SK-N-SH (cell line): ENCODE results near the gene EIF5A. TPM values are rescaled to one million over a fixed set of nuclear protein-coding genes. Genes with fewer than 3 reads are reported as not detected.

Experiments
- CTCF ChIA-PET: fragments of 300-600, 350-600 bp; formaldehyde crosslinking; extraction: SDS; loops from one replicate; lab custom pipeline; 2021; lab: Yijun Ruan, JAX
- POLR2A ChIA-PET: fragments of 350-600 bp; sonication (Branson Sonifier 250); formaldehyde crosslinking; extraction: SDS; loops from one replicate; lab custom pipeline; 2020; ENCODE audit warnings: antibody characterized with exemption, inconsistent platforms; lab: Yijun Ruan, JAX
- DNase-seq: peaks from one replicate; pipeline ENCODE4 v3.0.0; 2012
- H2AFZ ChIP-seq: fragments of 200-600 bp; sonication (generic); 2 replicates; pipeline ENCODE4 v1.8.1; 2016; ENCODE audit warnings: antibody characterized with exemption, mild to moderate bottlenecking, low read depth
- H3F3A ChIP-seq: fragments of 200-600 bp; sonication (generic); replicated peaks from 2 replicates; pipeline ENCODE3; 2016; ENCODE audit warnings: antibody characterized with exemption, mild to moderate bottlenecking; ENCODE audit not compliant: insufficient read depth
- H3K27ac ChIP-seq, 2 experiments: fragments of 200-500 bp in 1 of 2; fragments of 200-600 bp in 1 of 2; sonication (Bioruptor generic) in 1 of 2; sonication (generic), shearing (Covaris generic) in 1 of 2; 2 replicates each; pipeline versions ENCODE4 v1.5.1 to v1.6.1; 2014 to 2016; ENCODE audit warnings: low read depth in 2 of 2, inconsistent platforms in 1 of 2, low read length in 1 of 2, mild to moderate bottlenecking in 1 of 2, mixed read lengths in 1 of 2
- H3K27me3 ChIP-seq: fragments of 200-600 bp; sonication (generic), shearing (Covaris generic); 2 replicates; pipeline ENCODE4 v1.6.1; 2016; ENCODE audit warnings: mixed run types; ENCODE audit not compliant: insufficient read depth
- H3K36me3 ChIP-seq, 2 experiments: fragments of 200-500 bp in 1 of 2; fragments of 200-600 bp in 1 of 2; sonication (Bioruptor generic) in 1 of 2; sonication (generic) in 1 of 2; replicated peaks in 1 of 2; 2 replicates each; pipeline versions ENCODE3 to v1.5.1; 2014 to 2016; ENCODE audit warnings: low read length in 1 of 2, mild to moderate bottlenecking in 1 of 2; ENCODE audit not compliant: insufficient read depth in 2 of 2, control insufficient read depth in 1 of 2
- H3K4me1 ChIP-seq, 2 experiments: fragments of 200-500 bp in 1 of 2; fragments of 200-600 bp in 1 of 2; sonication (Bioruptor generic) in 1 of 2; sonication (generic), shearing (Covaris generic) in 1 of 2; 2 replicates each; pipeline versions ENCODE4 v1.5.1 to v1.6.1; 2014 to 2016; ENCODE audit warnings: low read depth in 1 of 2, low read length in 1 of 2, mixed run types in 1 of 2; ENCODE audit not compliant: insufficient read depth in 2 of 2, control insufficient read depth in 1 of 2
- H3K4me2 ChIP-seq: fragments of 200-600 bp; sonication (generic), shearing (Covaris generic); 2 replicates; pipeline ENCODE4 v1.6.1; 2017; ENCODE audit warnings: mixed run types
- H3K4me3 ChIP-seq, 2 experiments: fragments of 200-500 bp in 1 of 2; fragments of 200-600 bp in 1 of 2; sonication (Bioruptor generic) in 1 of 2; sonication (generic), shearing (Covaris generic) in 1 of 2; 2 replicates each; pipeline versions ENCODE4 v1.5.1 to v1.8.1; 2014 to 2016; ENCODE audit warnings: low read depth in 2 of 2, inconsistent platforms in 1 of 2, low read length in 1 of 2, mild to moderate bottlenecking in 1 of 2, mixed read lengths in 1 of 2, moderate library complexity in 1 of 2
- H3K79me2 ChIP-seq: fragments of 200-600 bp; sonication (generic); 2 replicates; pipeline ENCODE4 v1.8.1; 2017; ENCODE audit warnings: mild to moderate bottlenecking; ENCODE audit not compliant: insufficient read depth
- H3K9ac ChIP-seq: fragments of 200-600 bp; sonication (generic); 2 replicates; pipeline ENCODE4 v1.6.1; 2017; ENCODE audit warnings: mixed run types
- H3K9me2 ChIP-seq: fragments of 200-600 bp; sonication (generic); 2 replicates; pipeline ENCODE4 v1.6.1; 2017; ENCODE audit warnings: mixed run types
- H3K9me3 ChIP-seq: fragments of 200-600 bp; sonication (generic); 2 replicates; pipeline ENCODE4 v1.6.1; 2017; ENCODE audit warnings: mixed run types, mild to moderate bottlenecking, moderate library complexity
- H4K20me1 ChIP-seq: fragments of 200-600 bp; sonication (generic); 2 replicates; pipeline ENCODE4 v1.6.1; 2017; ENCODE audit warnings: mild to moderate bottlenecking, mixed run types; ENCODE audit not compliant: insufficient read depth
- ELF1 ChIP-seq: IDR thresholded peaks from 2 replicates; pipeline ENCODE4 v1.4.0; 2012
- FOSL2 ChIP-seq: IDR thresholded peaks from 2 replicates; pipeline ENCODE4 v1.4.0; 2012; ENCODE audit warnings: low read depth, mild to moderate bottlenecking, moderate library complexity, borderline replicate concordance
- GABPA ChIP-seq: IDR thresholded peaks from 2 replicates; pipeline ENCODE4 v1.4.0; 2012; ENCODE audit warnings: low read depth, mild to moderate bottlenecking
- JUND ChIP-seq: IDR thresholded peaks from 2 replicates; pipeline ENCODE4 v1.4.0; 2012
- MAX ChIP-seq: IDR thresholded peaks from 2 replicates; pipeline ENCODE4 v1.4.0; 2012; ENCODE audit warnings: low read depth
- MXI1 ChIP-seq: IDR thresholded peaks from 2 replicates; pipeline ENCODE4 v1.6.1; 2012; ENCODE audit warnings: mild to moderate bottlenecking, low read depth, low read length, improper control_type of control experiment
- NRF1 ChIP-seq: IDR thresholded peaks from 2 replicates; pipeline ENCODE4 v1.6.1; 2012; ENCODE audit warnings: low read depth, mild to moderate bottlenecking, low read length
- POLR2AphosphoS5 ChIP-seq: IDR thresholded peaks from 2 replicates; pipeline ENCODE4 v1.6.1; 2012; ENCODE audit warnings: low read depth, low read length
- RXRA ChIP-seq: IDR thresholded peaks from 2 replicates; pipeline ENCODE4 v1.4.0; 2012; ENCODE audit warnings: low read depth, mild to moderate bottlenecking, borderline replicate concordance
- SIN3A ChIP-seq: IDR thresholded peaks from 2 replicates; pipeline ENCODE4 v1.6.1; 2012; ENCODE audit warnings: low read depth, mild to moderate bottlenecking, low read length, moderate library complexity, borderline replicate concordance
- SMC3 ChIP-seq: IDR thresholded peaks from 2 replicates; pipeline ENCODE4 v1.6.1; 2012; ENCODE audit warnings: low read depth, low read length, improper control_type of control experiment
- TAF1 ChIP-seq: IDR thresholded peaks from 2 replicates; pipeline ENCODE4 v1.6.1; 2012; ENCODE audit warnings: low read depth, mild to moderate bottlenecking, low read length, moderate library complexity, borderline replicate concordance
- WGBS: methylation state at CpG from one replicate; pipeline ENCODE4 v1.1.6; 2017; ENCODE audit warnings: low lambda C conversion rate; 5-methylcytosine and 5-hydroxymethylcytosine counted together
- polyA plus RNA-seq, 3 experiments: library from polyadenylated mRNA; depleted of rRNA; stranded (reverse); fragments of >200 nt; gene quantifications; 2 replicates each; pipeline ENCODE4 v1.2.3, GENCODE V29; 2012
- TF ChIP-seq, protein P1 (sequence below): fragments of 200-600 bp; sonication (generic); IDR thresholded peaks from 2 replicates; pipeline ENCODE4 v1.6.1; 2017; ENCODE audit warnings: antibody characterized with exemption, mild to moderate bottlenecking, moderate library complexity

The EIF5A gene
- polyA plus RNA-seq (2012; rRNA removed): 711 and 971 TPM in 2 replicates
- polyA plus RNA-seq (2012; cell fraction: cytosol; rRNA removed): 580 and 792 TPM in 2 replicates
- 284 and 445 TPM in 2 replicates for polyA plus RNA-seq (2012; cell fraction: nucleus; rRNA removed)

GRCh38 chr17:7306911-7307685 lies at the start of gene EIF5A:
TSS of gene EIF5A (plus strand) at chr17:7307628. CDS start at chr17:7309636, 2,008 bp downstream.
- CTCF ChIA-PET: no interaction called here
- DNase-seq: peak; percentile 99
- POLR2A ChIA-PET: interaction anchor here (0.6 kb wide), 1 partner anchor 73 kb away, joined by 3 read pairs; no protein-coding TSS in a partner anchor
- Histone ChIP-seq H3K36me3 (peaks cover 24 to 27% of the 10 kb centered on the region in 2 experiments), H3K79me2 (peaks cover 44% of the 10 kb centered on the region), H3K9ac (peak within 1 kb of the TSS; percentile 93), H3F3A (peaks cover 41% of the 10 kb centered on the region), H3K9me3 (no peaks in the 10 kb centered on the region), H3K4me2 (peak within 1 kb of the TSS; percentile 90), H3K27me3 (no peaks in the 10 kb centered on the region), H3K4me3 (peak within 1 kb of the TSS; percentile 76 to 79), H3K9me2 (no peaks in the 10 kb centered on the region), H2AFZ (peak within 1 kb of the TSS; percentile 99), H3K4me1 (peaks cover 13 to 19% of the 10 kb centered on the region in 2 experiments; a peak in 3 of 4 replicates), H4K20me1 (peaks cover 38% of the 10 kb centered on the region), H3K27ac (peak within 1 kb of the TSS; percentile 91 to 92)
- 2% methylated on average over 56 of the region's 64 CpGs for WGBS
- no peak for TF ChIP-seq FOSL2
- peak; percentile 86 for TF ChIP-seq MAX
- TF ChIP-seq ELF1: peak; percentile 54; the same call in 1 of the 2 replicates
- no peak for TF ChIP-seq RXRA
- TF ChIP-seq GABPA: peak; percentile 47
- TF ChIP-seq SMC3: no peak
- TF ChIP-seq POLR2AphosphoS5: peak; percentile 84
- no peak for TF ChIP-seq JUND
- peak; percentile 93 for TF ChIP-seq NRF1
- TF ChIP-seq MXI1: peak; percentile 95
- TF ChIP-seq, protein P1, sequence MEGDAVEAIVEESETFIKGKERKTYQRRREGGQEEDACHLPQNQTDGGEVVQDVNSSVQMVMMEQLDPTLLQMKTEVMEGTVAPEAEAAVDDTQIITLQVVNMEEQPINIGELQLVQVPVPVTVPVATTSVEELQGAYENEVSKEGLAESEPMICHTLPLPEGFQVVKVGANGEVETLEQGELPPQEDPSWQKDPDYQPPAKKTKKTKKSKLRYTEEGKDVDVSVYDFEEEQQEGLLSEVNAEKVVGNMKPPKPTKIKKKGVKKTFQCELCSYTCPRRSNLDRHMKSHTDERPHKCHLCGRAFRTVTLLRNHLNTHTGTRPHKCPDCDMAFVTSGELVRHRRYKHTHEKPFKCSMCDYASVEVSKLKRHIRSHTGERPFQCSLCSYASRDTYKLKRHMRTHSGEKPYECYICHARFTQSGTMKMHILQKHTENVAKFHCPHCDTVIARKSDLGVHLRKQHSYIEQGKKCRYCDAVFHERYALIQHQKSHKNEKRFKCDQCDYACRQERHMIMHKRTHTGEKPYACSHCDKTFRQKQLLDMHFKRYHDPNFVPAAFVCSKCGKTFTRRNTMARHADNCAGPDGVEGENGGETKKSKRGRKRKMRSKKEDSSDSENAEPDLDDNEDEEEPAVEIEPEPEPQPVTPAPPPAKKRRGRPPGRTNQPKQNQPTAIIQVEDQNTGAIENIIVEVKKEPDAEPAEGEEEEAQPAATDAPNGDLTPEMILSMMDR: no peak
- peak; percentile 84 for TF ChIP-seq TAF1
- 0 out of 2 replicates have a peak, but pooled peaks have one; percentile 27 for TF ChIP-seq SIN3A

- TF ChIP-seq MXI1: no peak
- TF ChIP-seq, protein P1: no peak
- Histone ChIP-seq H3F3A (peaks cover 22% of the 10 kb centered on the region), H3K27me3 (no peaks in the 10 kb centered on the region), H3K9me3 (no peaks in the 10 kb centered on the region), H3K4me3 (no peak overlapping the region), H3K4me2 (no peak overlapping the region), H4K20me1 (no peaks in the 10 kb centered on the region), H3K4me1 (no peaks in the 10 kb centered on the region; a peak in 1 of 4 replicates), H2AFZ (no peak overlapping the region), H3K36me3 (peaks cover 13 to 33% of the 10 kb centered on the region in 2 experiments), H3K9ac (no peak overlapping the region), H3K27ac (no peak overlapping the region), H3K9me2 (no peaks in the 10 kb centered on the region), H3K79me2 (peaks cover 2% of the 10 kb centered on the region; the same call in 1 of the 2 replicates)
- POLR2A ChIA-PET: no interaction called here
- no peak for DNase-seq
- 94% methylated on average over 7 of the region's 7 CpGs for WGBS
- CTCF ChIA-PET: interaction anchor here (0.9 to 1.9 kb wide), 4 partner anchors 22 to 42 kb away, joined by 3 to 13 read pairs (median 4); no protein-coding TSS in a partner anchor
Measured at GRCh38 chr17:7258731-7259554, 48.5 kb upstream of the EIF5A start.
